ENCODE measurements around the gene IL10. TPM values are rescaled to one million over a fixed set of nuclear protein-coding genes. Genes with fewer than 3 reads are reported as not detected.

The IL10 gene
- total RNA-seq, 4 donors from 2014 or later: 0.78 to 4.8 (median 1.1) TPM; not detected in 1

DNA sequence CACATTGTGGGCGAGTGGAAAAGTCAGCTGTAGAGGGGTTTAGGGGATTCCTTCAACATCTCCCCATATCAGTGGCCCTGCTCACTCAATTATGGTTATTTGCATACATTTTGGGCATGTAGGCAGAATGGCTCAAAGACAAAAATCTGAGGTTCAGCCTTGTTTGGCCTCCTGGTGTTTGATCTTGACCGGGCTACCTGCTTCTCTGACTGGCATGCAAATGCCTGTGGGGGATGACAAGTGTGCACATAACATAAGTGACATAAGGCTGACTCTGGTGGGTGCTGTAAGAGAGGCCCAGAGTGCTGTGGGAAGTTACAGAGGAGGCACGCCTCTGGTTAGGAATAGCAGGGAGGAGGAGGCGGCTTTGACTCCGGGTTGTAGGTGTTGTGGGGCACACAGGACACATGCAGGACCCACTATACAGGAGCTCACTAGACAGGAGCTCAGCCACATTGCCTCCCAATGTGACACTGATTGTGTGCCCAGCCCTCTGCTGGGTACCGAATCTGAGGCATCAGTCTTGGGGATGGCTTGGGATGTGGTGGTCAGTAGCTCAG, 31.1 kb downstream of the IL10 start:
- Histone ChIP-seq H3K4me1 (peaks cover 0 to 16% (median 0%) of the 10 kb centered on the region in 4 donors), H3K36me3 (no peaks in the 10 kb centered on the region), H3K9me3 (no peaks in the 10 kb centered on the region), H3K27me3 (no peaks in the 10 kb centered on the region), H3K27ac (no peak overlapping the region), H3K4me3 (no peak overlapping the region)
- WGBS, 2 donors: 84 to 96% methylated on average over 5 to 6 of the region's 6 CpGs
- no peak for DNase-seq (ENCODE audit: low spot score in 2 of 2)
- TF ChIP-seq EP300 (IDR thresholded peaks at IDR 0.05): no peak
- no peak for TF ChIP-seq POLR2A (IDR thresholded peaks at IDR 0.05)
- TF ChIP-seq, protein P1, sequence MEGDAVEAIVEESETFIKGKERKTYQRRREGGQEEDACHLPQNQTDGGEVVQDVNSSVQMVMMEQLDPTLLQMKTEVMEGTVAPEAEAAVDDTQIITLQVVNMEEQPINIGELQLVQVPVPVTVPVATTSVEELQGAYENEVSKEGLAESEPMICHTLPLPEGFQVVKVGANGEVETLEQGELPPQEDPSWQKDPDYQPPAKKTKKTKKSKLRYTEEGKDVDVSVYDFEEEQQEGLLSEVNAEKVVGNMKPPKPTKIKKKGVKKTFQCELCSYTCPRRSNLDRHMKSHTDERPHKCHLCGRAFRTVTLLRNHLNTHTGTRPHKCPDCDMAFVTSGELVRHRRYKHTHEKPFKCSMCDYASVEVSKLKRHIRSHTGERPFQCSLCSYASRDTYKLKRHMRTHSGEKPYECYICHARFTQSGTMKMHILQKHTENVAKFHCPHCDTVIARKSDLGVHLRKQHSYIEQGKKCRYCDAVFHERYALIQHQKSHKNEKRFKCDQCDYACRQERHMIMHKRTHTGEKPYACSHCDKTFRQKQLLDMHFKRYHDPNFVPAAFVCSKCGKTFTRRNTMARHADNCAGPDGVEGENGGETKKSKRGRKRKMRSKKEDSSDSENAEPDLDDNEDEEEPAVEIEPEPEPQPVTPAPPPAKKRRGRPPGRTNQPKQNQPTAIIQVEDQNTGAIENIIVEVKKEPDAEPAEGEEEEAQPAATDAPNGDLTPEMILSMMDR (IDR thresholded peaks at IDR 0.05): no peak

DNA sequence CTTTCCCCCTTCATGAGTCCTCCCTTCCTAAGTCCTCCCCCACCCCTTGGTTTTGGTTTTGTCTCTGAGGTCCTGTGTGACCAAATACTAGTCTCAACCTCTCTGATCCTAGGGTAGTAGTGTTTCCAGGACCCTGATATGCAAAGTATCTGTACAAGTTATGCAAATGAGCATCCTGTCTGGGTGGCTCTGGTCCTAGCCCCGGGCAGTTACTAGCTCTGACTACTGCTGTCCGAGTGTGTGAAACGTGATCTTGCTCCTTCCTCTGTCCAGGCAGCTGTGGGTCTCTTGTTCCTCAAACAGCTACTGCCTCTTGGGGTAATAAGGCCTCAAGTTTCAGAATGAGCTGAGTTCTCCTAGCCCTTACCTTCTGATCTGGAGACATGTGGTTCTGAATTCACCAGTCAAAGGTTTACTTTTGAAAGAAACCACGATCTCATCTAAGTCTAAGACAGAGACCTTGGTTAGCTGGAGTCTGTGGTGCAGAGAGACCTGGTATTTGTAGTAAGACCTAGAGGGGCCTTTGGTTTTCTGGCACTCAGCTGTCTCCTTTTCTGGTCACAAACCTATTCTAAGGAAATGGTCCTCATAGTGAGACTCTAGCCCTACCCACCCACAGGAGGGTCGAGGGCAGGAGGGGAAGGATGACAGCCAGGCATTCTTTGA, 32.8 kb downstream of the IL10 start:
- Histone ChIP-seq H3K9me3 (no peaks in the 10 kb centered on the region), H3K4me1 (peaks cover 0 to 22% (median 0%) of the 10 kb centered on the region in 4 donors), H3K36me3 (peaks cover 0 to 15% (median 0%) of the 10 kb centered on the region in 3 donors), H3K4me3 (no peak overlapping the region), H3K27ac (no peak overlapping the region), H3K27me3 (no peaks in the 10 kb centered on the region)
- WGBS, 2 donors: 25 to 32% methylated on average over 5 of the region's 5 CpGs
- no peak for DNase-seq (ENCODE audit: low spot score in 2 of 2)
- TF ChIP-seq EP300 (IDR thresholded peaks at IDR 0.05) (no peak), POLR2A (IDR thresholded peaks at IDR 0.05) (no peak)
- TF ChIP-seq, protein P1 (IDR thresholded peaks at IDR 0.05): no peak

DNA sequence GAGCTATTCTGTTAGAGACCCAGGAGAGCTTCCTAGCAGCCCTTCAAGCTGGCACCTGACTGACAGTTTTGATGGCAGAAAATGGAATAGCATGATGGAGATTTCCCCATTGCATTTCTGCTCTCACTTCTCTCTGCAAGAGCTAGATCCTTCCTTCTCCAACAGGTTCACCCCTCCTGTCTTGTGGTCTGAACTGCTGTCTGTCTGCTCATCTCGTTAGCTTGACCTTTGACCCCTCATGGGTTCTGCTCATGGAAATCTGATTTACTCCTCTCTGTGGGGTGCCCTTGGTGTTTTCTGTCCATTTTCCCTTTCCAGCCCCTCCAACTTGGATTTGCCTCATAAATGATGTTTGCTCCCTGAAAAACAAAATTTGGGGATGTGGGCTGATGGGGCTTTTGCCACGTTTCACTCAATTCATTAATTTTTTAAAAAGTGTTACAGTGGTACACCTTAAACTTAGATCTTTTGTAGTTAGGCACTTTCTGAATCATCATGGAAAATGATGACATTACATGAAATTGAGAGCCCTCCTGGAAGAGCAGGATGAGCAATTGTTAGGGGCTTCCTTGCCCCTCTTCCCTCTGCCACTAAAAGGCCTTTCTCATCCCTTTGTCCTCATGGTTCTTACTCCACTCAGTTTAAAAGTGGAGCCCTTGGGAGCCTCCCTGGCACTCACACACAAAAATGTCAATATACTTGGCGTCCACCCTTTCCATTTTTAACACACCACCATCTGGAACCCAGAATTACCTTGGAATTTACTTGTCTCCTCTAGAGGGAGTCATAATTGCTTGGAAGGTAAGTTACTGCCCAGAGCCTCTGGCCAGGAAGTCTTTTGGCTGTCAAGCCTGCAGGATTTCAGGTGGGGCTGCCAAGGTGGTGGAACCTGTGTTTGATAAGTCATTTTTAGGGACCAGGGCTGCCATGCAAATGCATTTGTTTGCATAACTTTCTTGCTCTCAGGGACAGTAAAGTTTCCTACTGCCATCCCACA, 33.6 kb downstream of the IL10 start:
- Histone ChIP-seq H3K27me3 (no peaks in the 10 kb centered on the region), H3K36me3 (peaks cover 0 to 24% (median 0%) of the 10 kb centered on the region in 3 donors), H3K4me1 (peaks cover 0 to 22% (median 0%) of the 10 kb centered on the region in 4 donors), H3K27ac (no peak overlapping the region), H3K9me3 (no peaks in the 10 kb centered on the region), H3K4me3 (no peak overlapping the region)
- TF ChIP-seq EP300 (IDR thresholded peaks at IDR 0.05) (no peak), POLR2A (IDR thresholded peaks at IDR 0.05) (no peak)
- TF ChIP-seq, protein P1 (IDR thresholded peaks at IDR 0.05): peak in 2 of 5 experiments; percentile 4 to 13
- 49 to 56% methylated on average over 3 of the region's 3 CpGs for WGBS, 2 donors
- DNase-seq (ENCODE audit: low spot score in 2 of 2): no peak

DNA sequence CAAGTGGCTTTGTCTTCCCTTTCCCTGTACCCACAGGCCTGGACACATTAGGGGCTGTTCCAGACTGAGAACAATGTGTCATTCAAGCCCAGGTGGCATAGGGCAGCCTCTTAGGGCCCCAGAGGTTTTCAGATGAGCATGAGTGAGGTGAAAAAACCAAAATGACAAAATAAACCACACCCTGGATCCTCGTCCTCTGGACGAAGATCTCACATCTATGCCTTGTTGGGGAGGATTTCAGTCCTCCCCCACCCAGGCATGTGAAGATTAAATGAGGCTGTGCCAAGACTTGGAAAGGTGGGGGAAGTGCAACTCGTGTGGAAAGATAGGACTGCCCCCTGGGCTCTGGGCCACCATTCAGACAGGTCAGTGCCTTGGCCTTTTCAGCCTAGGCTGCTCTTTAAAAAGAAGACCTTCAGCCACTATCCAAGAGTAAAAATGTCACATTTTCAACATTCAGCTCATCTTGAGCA, 34.5 kb downstream of the IL10 start:
- WGBS, 2 donors: 30 to 42% methylated on average over 3 of the region's 3 CpGs
- Histone ChIP-seq H3K4me1 (peaks cover 0 to 22% (median 0%) of the 10 kb centered on the region in 4 donors), H3K9me3 (no peaks in the 10 kb centered on the region), H3K36me3 (peaks cover 0 to 33% (median 4%) of the 10 kb centered on the region in 3 donors), H3K4me3 (no peak overlapping the region), H3K27ac (no peak overlapping the region), H3K27me3 (no peaks in the 10 kb centered on the region)
- TF ChIP-seq EP300 (IDR thresholded peaks at IDR 0.05): no peak
- DNase-seq (ENCODE audit: low spot score in 2 of 2): no peak

DNA sequence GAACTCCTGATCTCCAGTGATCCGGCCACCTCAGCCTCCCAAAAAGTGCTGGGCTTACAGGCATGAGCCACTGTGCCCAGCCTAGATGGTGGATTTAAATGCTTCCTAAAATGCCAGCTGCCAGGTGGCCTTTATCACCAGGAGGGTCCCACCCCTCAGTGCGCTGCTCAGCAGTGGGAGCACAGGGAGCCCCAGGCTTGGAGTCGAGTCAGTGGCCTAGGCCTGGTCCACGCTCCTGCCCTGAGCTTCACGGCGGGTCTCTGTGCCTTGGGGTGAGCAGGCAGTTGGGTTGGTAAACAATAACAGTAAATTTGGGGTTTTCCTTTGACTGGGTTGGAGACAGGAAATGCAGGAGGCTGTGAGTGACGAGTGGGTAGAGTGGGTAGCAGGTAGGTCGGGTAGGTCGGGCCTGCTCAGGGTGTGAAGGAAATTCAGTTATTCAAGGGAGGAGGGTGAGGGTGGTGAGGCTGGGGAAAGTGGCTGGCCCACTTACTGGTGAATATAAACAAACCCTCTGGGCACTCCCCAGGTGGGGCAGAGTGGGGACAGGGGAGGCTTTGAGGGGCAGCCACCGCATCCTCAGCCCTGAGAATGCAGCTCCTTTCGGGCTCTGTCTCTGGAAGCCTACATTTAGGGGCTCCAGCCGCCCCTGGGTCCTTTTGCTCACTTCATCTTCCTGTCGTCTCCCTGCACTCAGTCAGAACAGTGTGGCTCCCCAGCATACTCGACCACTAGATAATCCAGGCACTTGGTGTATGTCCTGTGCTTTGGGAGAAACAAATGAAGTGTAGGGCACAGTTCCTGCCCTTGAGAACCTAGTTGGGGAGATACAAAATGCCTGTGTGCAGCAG, 35.2 kb downstream of the IL10 start:
- Histone ChIP-seq H3K36me3 (peaks cover 4 to 40% (median 11%) of the 10 kb centered on the region in 3 donors), H3K27ac (peak overlapping the region in 1 of 4 donors; percentile 32), H3K27me3 (no peaks in the 10 kb centered on the region), H3K4me3 (no peak overlapping the region), H3K9me3 (no peaks in the 10 kb centered on the region), H3K4me1 (peaks cover 0 to 22% (median 0%) of the 10 kb centered on the region in 4 donors)
- no peak for DNase-seq (ENCODE audit: low spot score in 2 of 2)
- 78 to 83% methylated on average over 14 of the region's 14 CpGs for WGBS, 2 donors
- TF ChIP-seq POLR2A (IDR thresholded peaks at IDR 0.05) (no peak), EP300 (IDR thresholded peaks at IDR 0.05) (no peak)
- TF ChIP-seq, protein P1 (IDR thresholded peaks at IDR 0.05): no peak

All from tibial nerve (tissue), 4 donors.